OCI-LY3 (cell line): ENCODE data around the gene ZNF611.
"Not testable (repeated sequence)": the region's sequence is repeated elsewhere in the genome, so short reads cannot be mapped to it uniquely, and the experiment has no call there.

ENCODE experiments used
- EZH2phosphoT487 ChIP-seq: fragments of 200-600 bp; shearing (Covaris generic); IDR thresholded peaks from 2 replicates; pipeline ENCODE4 v1.6.1; 2018; ENCODE audit warnings: antibody characterized with exemption, mixed run types, low read depth
- TF ChIP-seq, protein P1 (sequence below): fragments of 200-600, 300-600 bp; sonication (generic); IDR thresholded peaks from 2 replicates; pipeline ENCODE4 v1.5.1; 2014; ENCODE audit warnings: antibody characterized with exemption, low read length, low read depth

DNA sequence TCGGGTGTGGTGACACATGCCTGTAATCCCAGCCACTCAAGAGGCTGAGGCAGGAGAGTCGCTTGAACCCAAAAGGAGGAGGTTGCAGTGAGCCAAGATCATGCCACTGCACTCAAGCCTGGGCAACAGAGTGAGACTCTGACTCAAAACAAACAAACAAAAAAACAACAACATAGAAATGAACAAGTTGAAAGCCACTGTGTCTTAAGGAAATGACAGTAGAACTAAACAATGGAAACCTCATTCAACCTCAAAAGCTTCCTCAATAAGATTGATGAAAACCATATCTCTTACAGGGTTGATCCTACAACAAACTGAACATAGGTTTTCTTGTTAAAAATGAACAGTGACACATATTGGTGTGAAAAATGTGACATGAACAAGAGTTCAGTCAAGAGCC, 21.8 kb downstream of the ZNF611 start:
- TF ChIP-seq, protein P1, sequence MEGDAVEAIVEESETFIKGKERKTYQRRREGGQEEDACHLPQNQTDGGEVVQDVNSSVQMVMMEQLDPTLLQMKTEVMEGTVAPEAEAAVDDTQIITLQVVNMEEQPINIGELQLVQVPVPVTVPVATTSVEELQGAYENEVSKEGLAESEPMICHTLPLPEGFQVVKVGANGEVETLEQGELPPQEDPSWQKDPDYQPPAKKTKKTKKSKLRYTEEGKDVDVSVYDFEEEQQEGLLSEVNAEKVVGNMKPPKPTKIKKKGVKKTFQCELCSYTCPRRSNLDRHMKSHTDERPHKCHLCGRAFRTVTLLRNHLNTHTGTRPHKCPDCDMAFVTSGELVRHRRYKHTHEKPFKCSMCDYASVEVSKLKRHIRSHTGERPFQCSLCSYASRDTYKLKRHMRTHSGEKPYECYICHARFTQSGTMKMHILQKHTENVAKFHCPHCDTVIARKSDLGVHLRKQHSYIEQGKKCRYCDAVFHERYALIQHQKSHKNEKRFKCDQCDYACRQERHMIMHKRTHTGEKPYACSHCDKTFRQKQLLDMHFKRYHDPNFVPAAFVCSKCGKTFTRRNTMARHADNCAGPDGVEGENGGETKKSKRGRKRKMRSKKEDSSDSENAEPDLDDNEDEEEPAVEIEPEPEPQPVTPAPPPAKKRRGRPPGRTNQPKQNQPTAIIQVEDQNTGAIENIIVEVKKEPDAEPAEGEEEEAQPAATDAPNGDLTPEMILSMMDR, result not testable (repeated sequence)
- not testable (repeated sequence) for TF ChIP-seq EZH2phosphoT487
